CD4-positive, alpha-beta T cell (primary cell): ENCODE results near the gene CGREF1. TPM values are rescaled to one million over a fixed set of nuclear protein-coding genes. Genes with fewer than 3 reads are reported as not detected.

Experiments used
- ATAC-seq: fragments of 200-7000 bp; cut with Tn5 transposase; one replicate; pipeline ENCODE4 v1.10.0; 2022; ENCODE audit warnings: mild to moderate bottlenecking; ENCODE audit not compliant: poor library complexity
- CTCF ChIA-PET: fragments of 350-600 bp; sonication (Branson Sonifier 250); formaldehyde crosslinking; loops from one replicate; lab custom pipeline; 2021; ENCODE audit warnings: antibody characterized with exemption, inconsistent platforms; lab: Charles Lee
- POLR2A ChIA-PET: fragments of 350-600 bp; sonication (Branson Sonifier 250); formaldehyde crosslinking; loops from one replicate; lab custom pipeline; 2021; ENCODE audit warnings: antibody characterized with exemption, inconsistent platforms; lab: Charles Lee
- DNase-seq, 14 experiments: peaks; one replicate each; pipeline ENCODE4 v3.0.0-alpha.2; 2013 to 2020; ENCODE audit warnings: mixed read lengths in 2 of 14
- H3K27ac ChIP-seq, 2 donors: one replicate each; pipeline versions ENCODE4 v1.5.1 to v1.7.0; 2013; ENCODE audit warnings: low read length in 2 of 2, low read depth in 1 of 2, mild to moderate bottlenecking in 1 of 2
- H3K27me3 ChIP-seq, 2 experiments: 1 replicate in 1 of 2; 2 replicates in 1 of 2; pipeline versions ENCODE4 v1.6.1 to v1.7.0; 2013; ENCODE audit warnings: low read length in 2 of 2, control low read depth in 1 of 2, mild to moderate bottlenecking in 1 of 2, moderate library complexity in 1 of 2; ENCODE audit not compliant: insufficient read depth in 2 of 2, control insufficient read depth in 1 of 2
- H3K36me3 ChIP-seq: one replicate; pipeline ENCODE4 v1.6.1; 2013; ENCODE audit warnings: low read length, control low read depth; ENCODE audit not compliant: insufficient read depth
- H3K4me1 ChIP-seq: one replicate; pipeline ENCODE4 v1.6.1; 2013; ENCODE audit warnings: low read length, control low read depth; ENCODE audit not compliant: insufficient read depth
- H3K4me3 ChIP-seq: one replicate; pipeline ENCODE4 v1.5.1; 2013; ENCODE audit warnings: mild to moderate bottlenecking, low read length, moderate library complexity
- H3K9me3 ChIP-seq, 2 experiments: 1 replicate in 1 of 2; 2 replicates in 1 of 2; pipeline versions ENCODE4 v1.6.1 to v1.7.0; 2013; ENCODE audit warnings: low read length in 2 of 2, mild to moderate bottlenecking in 2 of 2, control low read depth in 1 of 2, moderate library complexity in 1 of 2; ENCODE audit not compliant: control insufficient read depth in 1 of 2, insufficient read depth in 1 of 2
- H3K27ac Mint-ChIP-seq: one replicate; pipeline ENCODE4 v1.8.0; 2020; ENCODE audit warnings: mixed read lengths
- H3K27me3 Mint-ChIP-seq: one replicate; pipeline ENCODE4 v1.8.0; 2021; ENCODE audit warnings: mixed read lengths
- H3K36me3 Mint-ChIP-seq: one replicate; pipeline ENCODE4 v1.8.0; 2021; ENCODE audit warnings: low read depth, mixed read lengths
- H3K4me1 Mint-ChIP-seq: one replicate; pipeline ENCODE4 v1.8.0; 2021; ENCODE audit warnings: low read depth, mixed read lengths
- H3K4me3 Mint-ChIP-seq: one replicate; pipeline ENCODE4 v1.8.0; 2020; ENCODE audit warnings: mild to moderate bottlenecking, mixed read lengths
- H3K9me3 Mint-ChIP-seq: one replicate; pipeline ENCODE4 v1.8.0; 2020; ENCODE audit warnings: mixed read lengths
- intact Hi-C, 2 experiments: fragments of 100-400 bp; cut with DNase I in 1 of 2; cut with micrococcal nuclease in 1 of 2; formaldehyde crosslinking; loops; one replicate each; pipeline versions ENCODE4 v1.15.1 to v1.9.0; 2023 to 2025; cut with DNase I, micrococcal nuclease
- total RNA-seq, 174 experiments: library from RNA in 2 of 174; stranded (reverse) in 2 of 174; gene quantifications; one replicate each; pipeline ENCODE4 v1.2.3 and lab custom pipeline; 2021 to 2026
- TF ChIP-seq, protein P1 (sequence below): fragments of 200-600 bp; IDR thresholded peaks from one replicate; pipeline ENCODE4 v1.8.0; 2022; ENCODE audit warnings: antibody characterized with exemption, mild to moderate bottlenecking

CGREF1 gene
- total RNA-seq, 2 experiments from 2014 or later = not detected

DNA sequence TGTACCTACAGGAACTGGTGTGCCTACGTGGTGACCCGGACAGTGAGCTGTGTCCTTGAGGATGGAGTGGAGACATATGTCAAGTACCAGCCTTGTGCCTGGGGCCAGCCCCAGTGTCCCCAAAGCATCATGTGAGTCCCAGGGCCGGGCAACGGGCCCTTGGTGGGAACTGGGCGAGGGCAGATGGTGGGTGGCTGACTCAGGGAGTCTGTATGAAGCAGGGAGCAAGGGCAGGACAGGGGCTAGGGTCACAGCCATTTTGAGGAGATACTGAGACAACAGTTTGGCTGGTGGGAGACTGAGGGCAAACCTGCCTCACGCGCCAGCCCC lies 38.8 kb downstream of the CGREF1 start:
- Histone ChIP-seq H3K4me1 (peaks cover 42% of the 10 kb centered on the region), H3K9me3 (no peaks in the 10 kb centered on the region), H3K27ac (no peak overlapping the region), H3K4me3 (no peak overlapping the region), H3K27me3 (no peaks in the 10 kb centered on the region), H3K36me3 (no peaks in the 10 kb centered on the region)
- Mint-ChIP-seq H3K27ac (no peak overlapping the region), H3K9me3 (no peaks in the 10 kb centered on the region), H3K36me3 (no peaks in the 10 kb centered on the region), H3K4me1 (peaks cover 46% of the 10 kb centered on the region), H3K4me3 (no peak overlapping the region), H3K27me3 (no peaks in the 10 kb centered on the region)
- DNase-seq = no peak
- intact Hi-C loops = loop anchor here (1.0 to 2.0 kb wide), 4 partner anchors 8 to 133 kb away; partner anchors contain the start of genes AGBL5 (in 1 of the 2), ATRAID (in 1 of the 2), SLC5A6 (in 1 of the 2) and TMEM214 (in 1 of the 2)
- ChIA-PET CTCF (no interaction called here), POLR2A (interaction anchor here (0.6 to 10.2 kb wide), 4 partner anchors 10 to 260 kb away, joined by 4 to 161 read pairs (median 59); partner anchors contain the start of genes AGBL5, OST4 and TMEM214)
- TF ChIP-seq, protein P1, sequence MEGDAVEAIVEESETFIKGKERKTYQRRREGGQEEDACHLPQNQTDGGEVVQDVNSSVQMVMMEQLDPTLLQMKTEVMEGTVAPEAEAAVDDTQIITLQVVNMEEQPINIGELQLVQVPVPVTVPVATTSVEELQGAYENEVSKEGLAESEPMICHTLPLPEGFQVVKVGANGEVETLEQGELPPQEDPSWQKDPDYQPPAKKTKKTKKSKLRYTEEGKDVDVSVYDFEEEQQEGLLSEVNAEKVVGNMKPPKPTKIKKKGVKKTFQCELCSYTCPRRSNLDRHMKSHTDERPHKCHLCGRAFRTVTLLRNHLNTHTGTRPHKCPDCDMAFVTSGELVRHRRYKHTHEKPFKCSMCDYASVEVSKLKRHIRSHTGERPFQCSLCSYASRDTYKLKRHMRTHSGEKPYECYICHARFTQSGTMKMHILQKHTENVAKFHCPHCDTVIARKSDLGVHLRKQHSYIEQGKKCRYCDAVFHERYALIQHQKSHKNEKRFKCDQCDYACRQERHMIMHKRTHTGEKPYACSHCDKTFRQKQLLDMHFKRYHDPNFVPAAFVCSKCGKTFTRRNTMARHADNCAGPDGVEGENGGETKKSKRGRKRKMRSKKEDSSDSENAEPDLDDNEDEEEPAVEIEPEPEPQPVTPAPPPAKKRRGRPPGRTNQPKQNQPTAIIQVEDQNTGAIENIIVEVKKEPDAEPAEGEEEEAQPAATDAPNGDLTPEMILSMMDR = no peak
- no peak for ATAC-seq

- H3K4me1 ChIP-seq = peaks cover 44% of the 10 kb centered on the region
These were observed 39.4 kb downstream of the CGREF1 start for GRCh38 chr2:27079233-27080139.

More at GRCh38 chr2:27079233-27080139, 39.4 kb downstream of the CGREF1 start:
- H3K27me3 ChIP-seq = no peaks in the 10 kb centered on the region
- no peaks in the 10 kb centered on the region for H3K9me3 ChIP-seq
- no peak overlapping the region for H3K4me3 ChIP-seq
- H3K36me3 Mint-ChIP-seq = no peaks in the 10 kb centered on the region
- no peak overlapping the region for H3K27ac ChIP-seq
- no peak overlapping the region for H3K27ac Mint-ChIP-seq
- H3K9me3 Mint-ChIP-seq = no peaks in the 10 kb centered on the region
- no peak overlapping the region for H3K4me3 Mint-ChIP-seq
- peaks cover 46% of the 10 kb centered on the region for H3K4me1 Mint-ChIP-seq
- POLR2A ChIA-PET = interaction anchor here (9.9 to 10.2 kb wide), 2 partner anchors 9 to 28 kb away, joined by 113 to 161 read pairs; partner anchors contain the start of genes AGBL5 and OST4
- ATAC-seq (no peak), DNase-seq (no peak)
- no peaks in the 10 kb centered on the region for H3K36me3 ChIP-seq
- intact Hi-C loops = loop anchor here (1.0 to 2.0 kb wide), 4 partner anchors 7 to 133 kb away; partner anchors contain the start of genes AGBL5 (in 1 of the 2), ATRAID (in 1 of the 2), SLC5A6 (in 1 of the 2) and TMEM214 (in 1 of the 2)
- CTCF ChIA-PET = no interaction called here
- H3K27me3 Mint-ChIP-seq = no peaks in the 10 kb centered on the region
- TF ChIP-seq, protein P1 = no peak
